Vagina (tissue), 2 donors: ENCODE results near the gene ENOX1.

Source experiments
- CTCF ChIP-seq, 3 experiments: fragments of 450-650 bp in 2 of 3; fragments of 200-600 bp in 1 of 3; sonication (generic) in 1 of 3; IDR thresholded peaks; one replicate each; pipeline ENCODE4 v1.5.1; 2017 to 2019; ENCODE audit warnings: antibody characterized with exemption in 3 of 3, mild to moderate bottlenecking in 2 of 3, moderate library complexity in 2 of 3
- POLR2A ChIP-seq, 2 donors: fragments of 450-650 bp; IDR thresholded peaks; one replicate each; pipeline ENCODE4 v1.6.1; 2017; ENCODE audit warnings: antibody characterized with exemption in 2 of 2, mild to moderate bottlenecking in 2 of 2, moderate library complexity in 2 of 2

- TF ChIP-seq CTCF (IDR thresholded peaks at IDR 0.05) = no peak
- TF ChIP-seq POLR2A (IDR thresholded peaks at IDR 0.05) = no peak
Observed at GRCh38 chr13:43270130-43270830, 516.5 kb downstream of the ENOX1 start.
